HEK293 (cell line): ENCODE results near the gene KCNB1.

Source experiments
- CTCF ChIA-PET: fragments of 350-600 bp; formaldehyde crosslinking; extraction: SDS; loops from one replicate; lab custom pipeline; 2021; ENCODE audit warnings: antibody characterized with exemption; lab: Yijun Ruan, JAX
- POLR2A ChIA-PET: fragments of 300-600 bp; formaldehyde crosslinking; extraction: SDS; loops from one replicate; lab custom pipeline; 2020; ENCODE audit warnings: antibody characterized with exemption, inconsistent platforms; lab: Yijun Ruan, JAX
- H3K27ac ChIP-seq: fragments of 200-500 bp; sonication (Bioruptor generic); 2 replicates; pipeline ENCODE4 v1.5.1; 2014; ENCODE audit warnings: low read depth, low read length, control low read depth, inconsistent platforms; ENCODE audit errors: extremely low read depth
- H3K36me3 ChIP-seq, 2 experiments: fragments of 200-500 bp in 1 of 2; sonication (Bioruptor generic) in 1 of 2; 1 replicate in 1 of 2; 2 replicates in 1 of 2; pipeline ENCODE4 v1.5.1; 2014 to 2017; ENCODE audit warnings: inconsistent platforms in 2 of 2, low read length in 2 of 2; ENCODE audit not compliant: control insufficient read depth in 2 of 2, insufficient read depth in 1 of 2
- H3K4me1 ChIP-seq: fragments of 200-500 bp; sonication (Bioruptor generic); 2 replicates; pipeline ENCODE4 v1.5.1; 2014; ENCODE audit warnings: mild to moderate bottlenecking, low read length, inconsistent platforms; ENCODE audit not compliant: control insufficient read depth, insufficient read depth
- H3K4me3 ChIP-seq: 2 replicates; pipeline ENCODE4 v1.5.1; 2011; ENCODE audit warnings: low read depth, mild to moderate bottlenecking, control low read depth, low read length, moderate library complexity
- H3K9me3 ChIP-seq: fragments of 200-500 bp; sonication (Bioruptor generic); 2 replicates; pipeline ENCODE4 v1.5.1; 2014; ENCODE audit warnings: low read depth, low read length, inconsistent platforms; ENCODE audit not compliant: control insufficient read depth, insufficient read depth
- GLI4 ChIP-seq: fragments of 450-650 bp; formaldehyde crosslinking; IDR thresholded peaks from 2 replicates; pipeline ENCODE4 v1.5.1; 2016; ENCODE audit warnings: missing biosample characterization, missing genetic modification characterization
- MZF1 ChIP-seq: fragments of 450-650 bp; formaldehyde crosslinking; IDR thresholded peaks from 2 replicates; pipeline ENCODE4 v1.5.1; 2017; ENCODE audit warnings: missing biosample characterization, missing genetic modification characterization, borderline replicate concordance
- PATZ1 ChIP-seq: fragments of 450-650 bp; formaldehyde crosslinking; IDR thresholded peaks from 2 replicates; pipeline ENCODE4 v1.5.1; 2016; ENCODE audit warnings: missing biosample characterization, missing genetic modification characterization
- PRDM4 ChIP-seq: fragments of 450-650 bp; formaldehyde crosslinking; IDR thresholded peaks from 2 replicates; pipeline ENCODE4 v1.5.1; 2017; ENCODE audit warnings: missing biosample characterization, missing genetic modification characterization
- ZBTB6 ChIP-seq: fragments of 450-650 bp; formaldehyde crosslinking; IDR thresholded peaks from 2 replicates; pipeline ENCODE4 v1.5.1; 2017; ENCODE audit warnings: missing biosample characterization, missing genetic modification characterization
- ZFP69B ChIP-seq: fragments of 450-650 bp; formaldehyde crosslinking; IDR thresholded peaks from 2 replicates; pipeline ENCODE4 v1.5.1; 2016; ENCODE audit warnings: missing biosample characterization, missing genetic modification characterization
- ZIC2 ChIP-seq: fragments of 450-650 bp; formaldehyde crosslinking; IDR thresholded peaks from 2 replicates; pipeline ENCODE4 v1.5.1; 2016; ENCODE audit warnings: missing biosample characterization, missing genetic modification characterization
- ZNF211 ChIP-seq: fragments of 450-650 bp; formaldehyde crosslinking; IDR thresholded peaks from 2 replicates; pipeline ENCODE4 v1.5.1; 2016; ENCODE audit warnings: low read depth, missing biosample characterization, missing genetic modification characterization
- ZNF37A ChIP-seq: fragments of 450-650 bp; IDR thresholded peaks from 2 replicates; pipeline ENCODE4 v1.5.1; 2018; ENCODE audit warnings: missing biosample characterization, missing genetic modification characterization
- ZNF596 ChIP-seq: fragments of 450-650 bp; IDR thresholded peaks from 2 replicates; pipeline ENCODE4 v1.5.0; 2018; ENCODE audit warnings: missing biosample characterization, mild to moderate bottlenecking, missing genetic modification characterization, moderate library complexity
- ZNF645 ChIP-seq: fragments of 450-650 bp; formaldehyde crosslinking; IDR thresholded peaks from 2 replicates; pipeline ENCODE4; 2016; ENCODE audit warnings: missing biosample characterization, missing genetic modification characterization
- ZNF791 ChIP-seq: fragments of 450-650 bp; formaldehyde crosslinking; IDR thresholded peaks from 2 replicates; pipeline ENCODE4 v1.5.1; 2016; ENCODE audit warnings: missing biosample characterization, missing genetic modification characterization
- ZNF843 ChIP-seq: fragments of 450-650 bp; formaldehyde crosslinking; IDR thresholded peaks from 2 replicates; pipeline ENCODE4 v1.5.1; 2016; ENCODE audit warnings: missing biosample characterization, missing genetic modification characterization
- ZSCAN23 ChIP-seq: fragments of 450-650 bp; formaldehyde crosslinking; IDR thresholded peaks from 2 replicates; pipeline ENCODE4 v1.5.1; 2016; ENCODE audit warnings: missing biosample characterization, missing genetic modification characterization
- ZSCAN30 ChIP-seq: fragments of 450-650 bp; IDR thresholded peaks from 2 replicates; pipeline ENCODE4 v1.5.1; 2018; ENCODE audit warnings: missing biosample characterization, mild to moderate bottlenecking, missing genetic modification characterization, moderate library complexity
- ZXDB ChIP-seq: fragments of 450-650 bp; formaldehyde crosslinking; IDR thresholded peaks from 2 replicates; pipeline ENCODE4 v1.5.1; 2016; ENCODE audit warnings: missing biosample characterization, missing genetic modification characterization
- TF ChIP-seq, protein P1 (sequence below): fragments of 450-650 bp; formaldehyde crosslinking; IDR thresholded peaks from 2 replicates; pipeline ENCODE4 v1.5.1; 2017; ENCODE audit warnings: missing biosample characterization, missing genetic modification characterization
- TF ChIP-seq, protein P2 (sequence below): fragments of 450-650 bp; formaldehyde crosslinking; IDR thresholded peaks from 2 replicates; pipeline ENCODE4 v1.5.1; 2016; ENCODE audit warnings: missing biosample characterization, missing genetic modification characterization, borderline replicate concordance

The KCNB1 gene

GRCh38 chr20:49497398-49497669 is 14.9 kb upstream of the KCNB1 start (continued):
- TF ChIP-seq MZF1 (tag by site-specific recombination) (no peak), ZNF645 (tag by site-specific recombination) (no peak), ZNF596 (tag by site-specific recombination) (no peak), ZSCAN23 (no peak), PATZ1 (tag by site-specific recombination) (no peak), ZNF211 (tag by site-specific recombination) (no peak), ZSCAN30 (tag by site-specific recombination) (no peak), ZNF37A (tag by site-specific recombination) (no peak), ZBTB6 (no peak), PRDM4 (no peak)

GRCh38 chr20:49496553-49497397 is 14.3 kb upstream of the KCNB1 start:
- Histone ChIP-seq H3K4me1 (no peaks in the 10 kb centered on the region), H3K9me3 (no peaks in the 10 kb centered on the region), H3K36me3 (no peaks in the 10 kb centered on the region), H3K27ac (no peak overlapping the region), H3K4me3 (no peak overlapping the region)
- TF ChIP-seq, protein P1, sequence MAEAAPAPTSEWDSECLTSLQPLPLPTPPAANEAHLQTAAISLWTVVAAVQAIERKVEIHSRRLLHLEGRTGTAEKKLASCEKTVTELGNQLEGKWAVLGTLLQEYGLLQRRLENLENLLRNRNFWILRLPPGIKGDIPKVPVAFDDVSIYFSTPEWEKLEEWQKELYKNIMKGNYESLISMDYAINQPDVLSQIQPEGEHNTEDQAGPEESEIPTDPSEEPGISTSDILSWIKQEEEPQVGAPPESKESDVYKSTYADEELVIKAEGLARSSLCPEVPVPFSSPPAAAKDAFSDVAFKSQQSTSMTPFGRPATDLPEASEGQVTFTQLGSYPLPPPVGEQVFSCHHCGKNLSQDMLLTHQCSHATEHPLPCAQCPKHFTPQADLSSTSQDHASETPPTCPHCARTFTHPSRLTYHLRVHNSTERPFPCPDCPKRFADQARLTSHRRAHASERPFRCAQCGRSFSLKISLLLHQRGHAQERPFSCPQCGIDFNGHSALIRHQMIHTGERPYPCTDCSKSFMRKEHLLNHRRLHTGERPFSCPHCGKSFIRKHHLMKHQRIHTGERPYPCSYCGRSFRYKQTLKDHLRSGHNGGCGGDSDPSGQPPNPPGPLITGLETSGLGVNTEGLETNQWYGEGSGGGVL (tag by site-specific recombination) = peak; percentile 11; the same call in 1 of the 2 replicates
- TF ChIP-seq ZFP69B (no peak), ZIC2 (peak; percentile 39)
- ChIA-PET POLR2A (no interaction called here), CTCF (interaction anchor here (0.7 to 2.8 kb wide), 4 partner anchors 11 to 166 kb away, joined by 3 to 18 read pairs (median 6); no protein-coding TSS in a partner anchor)

DNA sequence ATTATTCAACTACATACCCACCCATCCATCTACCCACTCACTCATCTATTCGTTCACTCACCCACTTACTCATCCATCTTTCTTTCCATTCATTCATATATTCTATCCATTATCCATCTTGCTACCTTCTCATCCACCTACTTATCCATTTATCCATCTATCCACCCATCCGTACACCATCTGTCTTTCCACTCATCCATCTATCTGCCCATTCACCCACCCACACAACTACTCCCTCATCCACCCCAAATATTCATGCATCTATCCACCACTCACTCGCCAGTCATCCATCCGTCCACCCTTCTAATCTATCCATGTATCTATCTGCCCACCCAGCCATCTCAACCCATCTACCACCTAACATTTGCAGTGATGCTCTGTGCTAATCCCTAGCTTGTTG is 13.6 kb upstream of the KCNB1 start:
- Histone ChIP-seq H3K4me3 (no peak overlapping the region), H3K4me1 (no peaks in the 10 kb centered on the region), H3K9me3 (no peaks in the 10 kb centered on the region), H3K36me3 (no peaks in the 10 kb centered on the region), H3K27ac (no peak overlapping the region)
- ChIA-PET POLR2A (no interaction called here), CTCF (interaction anchor here (1.5 to 2.4 kb wide), 2 partner anchors 12 to 161 kb away, joined by 5 to 7 read pairs; no protein-coding TSS in a partner anchor)
- TF ChIP-seq, protein P2, sequence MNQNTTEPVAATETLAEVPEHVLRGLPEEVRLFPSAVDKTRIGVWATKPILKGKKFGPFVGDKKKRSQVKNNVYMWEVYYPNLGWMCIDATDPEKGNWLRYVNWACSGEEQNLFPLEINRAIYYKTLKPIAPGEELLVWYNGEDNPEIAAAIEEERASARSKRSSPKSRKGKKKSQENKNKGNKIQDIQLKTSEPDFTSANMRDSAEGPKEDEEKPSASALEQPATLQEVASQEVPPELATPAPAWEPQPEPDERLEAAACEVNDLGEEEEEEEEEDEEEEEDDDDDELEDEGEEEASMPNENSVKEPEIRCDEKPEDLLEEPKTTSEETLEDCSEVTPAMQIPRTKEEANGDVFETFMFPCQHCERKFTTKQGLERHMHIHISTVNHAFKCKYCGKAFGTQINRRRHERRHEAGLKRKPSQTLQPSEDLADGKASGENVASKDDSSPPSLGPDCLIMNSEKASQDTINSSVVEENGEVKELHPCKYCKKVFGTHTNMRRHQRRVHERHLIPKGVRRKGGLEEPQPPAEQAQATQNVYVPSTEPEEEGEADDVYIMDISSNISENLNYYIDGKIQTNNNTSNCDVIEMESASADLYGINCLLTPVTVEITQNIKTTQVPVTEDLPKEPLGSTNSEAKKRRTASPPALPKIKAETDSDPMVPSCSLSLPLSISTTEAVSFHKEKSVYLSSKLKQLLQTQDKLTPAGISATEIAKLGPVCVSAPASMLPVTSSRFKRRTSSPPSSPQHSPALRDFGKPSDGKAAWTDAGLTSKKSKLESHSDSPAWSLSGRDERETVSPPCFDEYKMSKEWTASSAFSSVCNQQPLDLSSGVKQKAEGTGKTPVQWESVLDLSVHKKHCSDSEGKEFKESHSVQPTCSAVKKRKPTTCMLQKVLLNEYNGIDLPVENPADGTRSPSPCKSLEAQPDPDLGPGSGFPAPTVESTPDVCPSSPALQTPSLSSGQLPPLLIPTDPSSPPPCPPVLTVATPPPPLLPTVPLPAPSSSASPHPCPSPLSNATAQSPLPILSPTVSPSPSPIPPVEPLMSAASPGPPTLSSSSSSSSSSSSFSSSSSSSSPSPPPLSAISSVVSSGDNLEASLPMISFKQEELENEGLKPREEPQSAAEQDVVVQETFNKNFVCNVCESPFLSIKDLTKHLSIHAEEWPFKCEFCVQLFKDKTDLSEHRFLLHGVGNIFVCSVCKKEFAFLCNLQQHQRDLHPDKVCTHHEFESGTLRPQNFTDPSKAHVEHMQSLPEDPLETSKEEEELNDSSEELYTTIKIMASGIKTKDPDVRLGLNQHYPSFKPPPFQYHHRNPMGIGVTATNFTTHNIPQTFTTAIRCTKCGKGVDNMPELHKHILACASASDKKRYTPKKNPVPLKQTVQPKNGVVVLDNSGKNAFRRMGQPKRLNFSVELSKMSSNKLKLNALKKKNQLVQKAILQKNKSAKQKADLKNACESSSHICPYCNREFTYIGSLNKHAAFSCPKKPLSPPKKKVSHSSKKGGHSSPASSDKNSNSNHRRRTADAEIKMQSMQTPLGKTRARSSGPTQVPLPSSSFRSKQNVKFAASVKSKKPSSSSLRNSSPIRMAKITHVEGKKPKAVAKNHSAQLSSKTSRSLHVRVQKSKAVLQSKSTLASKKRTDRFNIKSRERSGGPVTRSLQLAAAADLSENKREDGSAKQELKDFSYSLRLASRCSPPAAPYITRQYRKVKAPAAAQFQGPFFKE (tag by site-specific recombination) = no peak
- TF ChIP-seq ZNF791 (peak; percentile 48; the same call in 1 of the 2 replicates), ZXDB (tag by site-specific recombination) (no peak), ZNF843 (tag by site-specific recombination) (no peak), GLI4 (tag by site-specific recombination) (no peak)
